H1 (cell line): ENCODE measurements around the gene CDK5RAP2. TPM values are rescaled to one million over a fixed set of nuclear protein-coding genes. Genes with fewer than 3 reads are reported as not detected.
A peak's percentile ranks its signal among the peaks of the same experiment; 100 is the strongest.

Experiments used
- CTCF ChIA-PET: fragments of 300-600 bp; sonication (Branson Sonifier 250); formaldehyde crosslinking; loops from one replicate; lab custom pipeline; 2021; ENCODE audit not compliant: partially characterized antibody; lab: Charles Lee
- POLR2A ChIA-PET: fragments of 300-600 bp; sonication (Branson Sonifier 250); formaldehyde crosslinking; loops from one replicate; lab custom pipeline; 2021; ENCODE audit warnings: inconsistent platforms; ENCODE audit not compliant: partially characterized antibody; lab: Charles Lee
- DNase-seq, 2 experiments: peaks; one replicate each; pipeline versions ENCODE4 v3.0.0 to v3.0.0-alpha.2; 2010 to 2022; ENCODE audit warnings: low spot score in 2 of 2, low read depth in 1 of 2, mixed read lengths in 1 of 2
- FAIRE-seq: peaks from 2 replicates; lab custom pipeline; 2011; peaks lifted over from hg19 to GRCh38; lab: Jason Lieb, UNC
- H2AFZ ChIP-seq: 2 replicates; pipeline ENCODE4 v1.8.1; 2012; ENCODE audit warnings: low read length, inconsistent platforms
- H2AK5ac ChIP-seq: 2 replicates; pipeline ENCODE4 v1.6.1; 2013; ENCODE audit warnings: low read depth, low read length
- H2BK120ac ChIP-seq: replicated peaks from 2 replicates; pipeline ENCODE3; 2013; ENCODE audit warnings: low read depth, low read length, inconsistent platforms
- H2BK12ac ChIP-seq: 2 replicates; pipeline ENCODE4 v1.6.1; 2013; ENCODE audit warnings: low read depth, low read length
- H2BK15ac ChIP-seq: 2 replicates; pipeline ENCODE4 v1.6.1; 2013; ENCODE audit warnings: low read length
- H2BK20ac ChIP-seq: 2 replicates; pipeline ENCODE4 v1.6.1; 2013; ENCODE audit warnings: low read length
- H2BK5ac ChIP-seq: 2 replicates; pipeline ENCODE4 v1.6.1; 2013; ENCODE audit warnings: low read depth, low read length
- H3K14ac ChIP-seq: 2 replicates; pipeline ENCODE4 v1.6.1; 2013; ENCODE audit warnings: inconsistent platforms; ENCODE audit not compliant: insufficient read length
- H3K18ac ChIP-seq: 2 replicates; pipeline ENCODE4 v1.6.1; 2013; ENCODE audit warnings: low read length; ENCODE audit errors: extremely low read depth
- H3K23ac ChIP-seq: 2 replicates; pipeline ENCODE4 v1.6.1; 2013; ENCODE audit warnings: inconsistent platforms; ENCODE audit not compliant: insufficient read length
- H3K23me2 ChIP-seq: 2 replicates; pipeline ENCODE4 v1.6.1; 2013; ENCODE audit warnings: low read depth, low read length
- H3K27ac ChIP-seq: 2 replicates; pipeline ENCODE4 v1.6.1; 2011; ENCODE audit warnings: low read depth, low read length, inconsistent platforms
- H3K27me3 ChIP-seq, 4 experiments: replicated peaks in 1 of 4; 1 replicate in 1 of 4; 2 replicates in 3 of 4; pipeline versions ENCODE4 v1.6.1 to v1.8.1; 2011 to 2013; ENCODE audit warnings: low read length in 3 of 4, mild to moderate bottlenecking in 3 of 4, inconsistent platforms in 2 of 4, mixed read lengths in 2 of 4, moderate library complexity in 1 of 4; ENCODE audit not compliant: control insufficient read depth in 3 of 4, insufficient read depth in 3 of 4; ENCODE audit errors: extremely low read depth in 1 of 4
- H3K36me3 ChIP-seq, 4 experiments: 2 replicates each; pipeline versions ENCODE4 v1.6.1 to v1.8.1; 2011 to 2013; ENCODE audit warnings: mild to moderate bottlenecking in 4 of 4, low read length in 3 of 4, moderate library complexity in 2 of 4, control low read depth in 1 of 4, inconsistent platforms in 1 of 4; ENCODE audit not compliant: insufficient read depth in 4 of 4, control insufficient read depth in 2 of 4
- H3K4ac ChIP-seq: replicated peaks from 2 replicates; pipeline ENCODE3; 2013; ENCODE audit warnings: low read length, low read depth, mixed read lengths, inconsistent platforms; ENCODE audit not compliant: insufficient read length
- H3K4me1 ChIP-seq, 4 experiments: replicated peaks in 1 of 4; 1 replicate in 1 of 4; 2 replicates in 3 of 4; pipeline versions ENCODE4 v1.6.1 to v1.8.1; 2011 to 2013; ENCODE audit warnings: low read length in 3 of 4, inconsistent platforms in 2 of 4, mixed read lengths in 1 of 4; ENCODE audit not compliant: insufficient read depth in 4 of 4, control insufficient read depth in 3 of 4
- H3K4me2 ChIP-seq, 2 experiments: 2 replicates each; pipeline versions ENCODE4 v1.6.1 to v1.8.1; 2011 to 2013; ENCODE audit warnings: low read depth in 2 of 2, low read length in 2 of 2, control low read depth in 1 of 2, inconsistent platforms in 1 of 2, mild to moderate bottlenecking in 1 of 2; ENCODE audit not compliant: insufficient read depth in 1 of 2
- H3K4me3 ChIP-seq, 4 experiments: fragments of 200-600, 300-600 bp in 1 of 4; sonication (generic), shearing (Covaris generic), sonication (Bioruptor Twin) in 1 of 4; 2 replicates each; pipeline versions ENCODE4 v1.5.1 to v1.8.1; 2011 to 2016; ENCODE audit warnings: low read length in 4 of 4, low read depth in 3 of 4, control low read depth in 2 of 4, inconsistent platforms in 2 of 4, mild to moderate bottlenecking in 2 of 4, mixed read lengths in 1 of 4, moderate library complexity in 1 of 4; ENCODE audit not compliant: insufficient read depth in 2 of 4; ENCODE audit errors: extremely low read depth in 1 of 4
- H3K56ac ChIP-seq: replicated peaks from 2 replicates; pipeline ENCODE3; 2013; ENCODE audit warnings: low read depth, mild to moderate bottlenecking, mixed read lengths, low read length, inconsistent platforms; ENCODE audit not compliant: insufficient read length
- H3K79me1 ChIP-seq: 2 replicates; pipeline ENCODE4 v1.6.1; 2013; ENCODE audit warnings: low read depth, low read length, control low read depth
- H3K79me2 ChIP-seq, 2 experiments: 2 replicates each; pipeline versions ENCODE4 v1.6.1 to v1.8.1; 2012 to 2013; ENCODE audit warnings: low read length in 2 of 2, mild to moderate bottlenecking in 2 of 2, inconsistent platforms in 1 of 2; ENCODE audit not compliant: insufficient read depth in 2 of 2, control insufficient read depth in 1 of 2
- H3K9ac ChIP-seq, 4 experiments: replicated peaks in 1 of 4; 1 replicate in 1 of 4; 2 replicates in 3 of 4; pipeline versions ENCODE4 v1.6.1 to v1.8.1; 2011 to 2013; ENCODE audit warnings: low read depth in 3 of 4, low read length in 3 of 4, control low read depth in 2 of 4, mild to moderate bottlenecking in 2 of 4, moderate library complexity in 2 of 4, inconsistent platforms in 1 of 4; ENCODE audit errors: extremely low read depth in 1 of 4
- H3K9me3 ChIP-seq, 2 experiments: 2 replicates each; pipeline versions ENCODE4 v1.6.1 to v1.8.1; 2012 to 2013; ENCODE audit warnings: mild to moderate bottlenecking in 2 of 2, moderate library complexity in 2 of 2, control low read depth in 1 of 2, inconsistent platforms in 1 of 2, low read depth in 1 of 2, low read length in 1 of 2, mixed read lengths in 1 of 2; ENCODE audit not compliant: insufficient read depth in 2 of 2
- H4K20me1 ChIP-seq, 2 experiments: replicated peaks in 1 of 2; 2 replicates each; pipeline versions ENCODE3 to v1.8.1; 2011 to 2013; ENCODE audit warnings: inconsistent platforms in 2 of 2, low read length in 2 of 2, mild to moderate bottlenecking in 1 of 2; ENCODE audit not compliant: insufficient read depth in 2 of 2, control insufficient read depth in 1 of 2
- H4K5ac ChIP-seq: 2 replicates; pipeline ENCODE4 v1.6.1; 2013; ENCODE audit warnings: low read length, low read depth, mixed read lengths, inconsistent platforms; ENCODE audit not compliant: insufficient read length
- H4K8ac ChIP-seq: 2 replicates; pipeline ENCODE4 v1.8.0; 2013; ENCODE audit warnings: mild to moderate bottlenecking, moderate library complexity, low read length, inconsistent platforms; ENCODE audit not compliant: insufficient read depth; ENCODE audit errors: extremely low read depth
- H4K91ac ChIP-seq: replicated peaks from 2 replicates; pipeline ENCODE3; 2013; ENCODE audit warnings: low read length, mixed read lengths, inconsistent platforms; ENCODE audit not compliant: insufficient read length
- CBX5 ChIP-seq: fragments of 300-800, 300-1000 bp; sonication (generic); IDR thresholded peaks from 2 replicates; pipeline ENCODE4 v1.7.1; 2016; ENCODE audit warnings: antibody characterized with exemption, low read length, low read depth
- CBX8 ChIP-seq: fragments of 300-800, 300-1000 bp; sonication (generic); IDR thresholded peaks from 2 replicates; pipeline ENCODE4 v1.7.1; 2016; ENCODE audit warnings: low read depth, low read length, borderline replicate concordance
- RAD21 ChIP-seq, 2 experiments: IDR thresholded peaks in 1 of 2; conservative IDR thresholded peaks in 1 of 2; 2 replicates each; pipeline ENCODE4 v1.6.1; 2011; ENCODE audit warnings: low read depth in 2 of 2, low read length in 2 of 2, improper control_type of control experiment in 1 of 2, inconsistent platforms in 1 of 2, mild to moderate bottlenecking in 1 of 2, moderate library complexity in 1 of 2
- WGBS, 2 experiments: shearing (Covaris generic) in 1 of 2; methylation state at CpG; one replicate each; pipeline versions ENCODE4 v1.1.6 to v1.1.7; 2013 to 2015; ENCODE audit warnings: low lambda C conversion rate in 2 of 2, mixed read lengths in 2 of 2, inconsistent platforms in 1 of 2, low coverage in 1 of 2, missing lambda C conversion rate in 1 of 2; ENCODE audit not compliant: insufficient replicate concordance in 2 of 2, insufficient coverage in 1 of 2, insufficient read length in 1 of 2; ENCODE audit errors: extremely low coverage in 1 of 2, missing lambda C conversion rate in 1 of 2; 5-methylcytosine and 5-hydroxymethylcytosine counted together
- polyA plus RNA-seq, 7 experiments: library from polyadenylated mRNA; depleted of rRNA in 3 of 7; stranded (reverse) in 5 of 7; unstranded in 2 of 7; fragments of >200 nt in 5 of 7; fragments of 200-250 nt in 2 of 7; gene quantifications; 1 replicate in 5 of 7; 2 replicates in 1 of 7; 4 replicates in 1 of 7; pipeline versions ENCODE4 v1.2.1 to v1.2.3, GENCODE V29; 2011 to 2013; ENCODE audit warnings: missing spikeins in 2 of 7, mixed read lengths in 2 of 7
- total RNA-seq: library from RNA; stranded (reverse); fragmentation: NEBNext Ultra II Directional; extraction: Animal tissue kit (Norgen Biotek cat#: 25700); gene quantifications from 2 replicates; pipeline ENCODE4 v1.2.1, GENCODE V29; 2021
- TF ChIP-seq, protein P1 (sequence below), 3 experiments: IDR thresholded peaks; 1 replicate in 2 of 3; 2 replicates in 1 of 3; pipeline versions ENCODE4 v1.5.1 to v1.6.1; 2011; ENCODE audit warnings: low read length in 3 of 3, mild to moderate bottlenecking in 3 of 3, inconsistent platforms in 2 of 3, low read depth in 1 of 3, moderate library complexity in 1 of 3; ENCODE audit not compliant: insufficient read depth in 1 of 3; ENCODE audit errors: control extremely low read depth in 1 of 3

The CDK5RAP2 gene
- total and polyA plus RNA-seq, 2 of the 8 experiments (the other 6 are each of a cell fraction or from before 2014, with no cell fraction given): 19.8 to 49.4 TPM

DNA sequence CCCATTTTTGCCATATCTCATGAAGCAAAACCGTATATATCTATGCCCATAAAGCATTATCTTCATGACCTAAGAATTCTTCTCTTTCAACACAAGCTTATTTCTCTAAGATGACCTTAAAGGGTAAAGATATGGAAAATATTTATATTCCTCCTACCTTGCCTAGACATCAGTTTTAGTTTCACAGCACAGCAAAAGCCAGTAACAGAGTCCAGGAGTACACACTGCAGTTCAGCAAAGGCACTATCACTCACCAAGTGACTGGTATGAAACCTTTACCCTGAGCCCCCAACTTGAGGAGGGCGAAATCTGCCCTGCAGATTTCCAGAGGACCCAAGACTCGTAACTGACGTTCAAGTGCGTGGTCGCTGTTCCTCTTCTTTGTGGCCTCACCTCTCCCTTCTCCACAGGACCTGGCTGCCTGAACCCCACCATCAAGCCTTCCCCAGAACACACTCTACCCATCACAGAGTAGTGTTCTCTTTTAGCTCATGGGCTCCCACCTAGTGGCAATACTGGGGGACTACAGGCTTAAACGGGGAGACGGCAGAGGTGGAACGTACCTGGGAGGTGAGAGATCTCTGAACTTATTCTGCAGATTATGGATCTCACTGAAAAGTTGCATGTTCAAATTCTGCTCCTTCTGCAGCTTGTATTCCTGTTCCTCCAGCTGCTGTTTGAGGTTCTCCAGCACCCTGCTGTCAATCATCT is 141.0 kb downstream of the CDK5RAP2 start:
- H3K14ac ChIP-seq: no peak overlapping the region
- H3K4me1 ChIP-seq: no peaks in the 10 kb centered on the region
- ChIA-PET CTCF (interaction anchor here (0.6 to 4.2 kb wide), 37 partner anchors 9 to 403 kb away, joined by 3 to 70 read pairs (median 4); no protein-coding TSS in a partner anchor), POLR2A (interaction anchor here (0.6 to 1.0 kb wide), 2 partner anchors 119 to 475 kb away, joined by 3 read pairs; no protein-coding TSS in a partner anchor)
- DNase-seq (peak in 1 of 2 experiments; percentile 59), FAIRE-seq (peak; percentile 82)
- H3K9me3 ChIP-seq: no peaks in the 10 kb centered on the region
- no peak overlapping the region for H3K18ac ChIP-seq
- no peaks in the 10 kb centered on the region for H3K79me1 ChIP-seq
- no peak overlapping the region for H2AK5ac ChIP-seq
- no peaks in the 10 kb centered on the region for H3K79me2 ChIP-seq
- H2BK15ac ChIP-seq: no peak overlapping the region
- TF ChIP-seq, protein P1, sequence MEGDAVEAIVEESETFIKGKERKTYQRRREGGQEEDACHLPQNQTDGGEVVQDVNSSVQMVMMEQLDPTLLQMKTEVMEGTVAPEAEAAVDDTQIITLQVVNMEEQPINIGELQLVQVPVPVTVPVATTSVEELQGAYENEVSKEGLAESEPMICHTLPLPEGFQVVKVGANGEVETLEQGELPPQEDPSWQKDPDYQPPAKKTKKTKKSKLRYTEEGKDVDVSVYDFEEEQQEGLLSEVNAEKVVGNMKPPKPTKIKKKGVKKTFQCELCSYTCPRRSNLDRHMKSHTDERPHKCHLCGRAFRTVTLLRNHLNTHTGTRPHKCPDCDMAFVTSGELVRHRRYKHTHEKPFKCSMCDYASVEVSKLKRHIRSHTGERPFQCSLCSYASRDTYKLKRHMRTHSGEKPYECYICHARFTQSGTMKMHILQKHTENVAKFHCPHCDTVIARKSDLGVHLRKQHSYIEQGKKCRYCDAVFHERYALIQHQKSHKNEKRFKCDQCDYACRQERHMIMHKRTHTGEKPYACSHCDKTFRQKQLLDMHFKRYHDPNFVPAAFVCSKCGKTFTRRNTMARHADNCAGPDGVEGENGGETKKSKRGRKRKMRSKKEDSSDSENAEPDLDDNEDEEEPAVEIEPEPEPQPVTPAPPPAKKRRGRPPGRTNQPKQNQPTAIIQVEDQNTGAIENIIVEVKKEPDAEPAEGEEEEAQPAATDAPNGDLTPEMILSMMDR (IDR thresholded peaks at IDR 0.05; ENCODE audit: control extremely low read depth in 1 of 3, insufficient read depth in 1 of 3, low read depth in 1 of 3, low read length in 3 of 3): peak; percentile 58 to 81 (median 71)
- TF ChIP-seq RAD21 (IDR thresholded peaks at IDR 0.05 in 1 of 2, conservative IDR thresholded peaks at IDR 0.05 in 1 of 2; ENCODE audit: low read depth in 2 of 2, low read length in 2 of 2): peak; percentile 77 to 82
- no peak for TF ChIP-seq CBX8
- TF ChIP-seq CBX5: no peak
- no peak overlapping the region for H3K27ac ChIP-seq
- WGBS, 2 experiments: 84% methylated on average over 9 of the region's 9 CpGs; no CpG with 5 or more reads in 1 of the 2 experiments
- H4K20me1 ChIP-seq: peaks cover 0 to 4% of the 10 kb centered on the region in 2 experiments
- no peak overlapping the region for H4K5ac ChIP-seq
- H3K23me2 ChIP-seq: no peaks in the 10 kb centered on the region
- H3K4ac ChIP-seq: no peak overlapping the region
- H3K56ac ChIP-seq: no peak overlapping the region
- H2BK5ac ChIP-seq: no peak overlapping the region
- H3K4me2 ChIP-seq: no peak overlapping the region
- no peak overlapping the region for H4K91ac ChIP-seq
- no peak overlapping the region for H3K4me3 ChIP-seq
- no peak overlapping the region for H2BK12ac ChIP-seq
- no peaks in the 10 kb centered on the region for H3K27me3 ChIP-seq
- H4K8ac ChIP-seq: no peak overlapping the region
- H2BK120ac ChIP-seq: no peak overlapping the region
- H2AFZ ChIP-seq: no peak overlapping the region
- H3K9ac ChIP-seq: no peak overlapping the region
- no peak overlapping the region for H2BK20ac ChIP-seq
- H3K23ac ChIP-seq: no peak overlapping the region
- peaks cover 4 to 57% (median 27%) of the 10 kb centered on the region in 4 experiments for H3K36me3 ChIP-seq
